Type B pancreatic cell (in vitro differentiated cells): ENCODE measurements around the gene KRT12. TPM values are rescaled to one million over a fixed set of nuclear protein-coding genes. Genes with fewer than 3 reads are reported as not detected.

Source experiments
- DNase-seq: peaks from one replicate; pipeline ENCODE4 v3.0.0; 2021; ENCODE audit warnings: mixed read lengths; ENCODE audit not compliant: unreplicated experiment; ENCODE audit errors: extremely low spot score
- H3K27ac Mint-ChIP-seq: 2 replicates; pipeline ENCODE4 v1.8.0; 2021; ENCODE audit warnings: mild to moderate bottlenecking, mixed read lengths
- H3K27me3 Mint-ChIP-seq: 2 replicates; pipeline ENCODE4 v1.8.0; 2021; ENCODE audit warnings: mixed read lengths
- H3K36me3 Mint-ChIP-seq: 2 replicates; pipeline ENCODE4 v1.8.0; 2021; ENCODE audit warnings: mixed read lengths
- H3K4me1 Mint-ChIP-seq: one replicate; pipeline ENCODE4 v1.8.0; 2021; ENCODE audit warnings: mixed read lengths; ENCODE audit not compliant: unreplicated experiment
- H3K4me3 Mint-ChIP-seq: 2 replicates; pipeline ENCODE4 v1.8.0; 2021; ENCODE audit warnings: mild to moderate bottlenecking, mixed read lengths
- H3K9me3 Mint-ChIP-seq: 2 replicates; pipeline ENCODE4 v1.8.0; 2021; ENCODE audit warnings: mixed read lengths
- CTCF ChIP-seq: fragments of 200-600 bp; sonication (generic); conservative IDR thresholded peaks from 2 replicates; pipeline ENCODE4 v1.5.0; 2021; ENCODE audit warnings: antibody characterized with exemption, mild to moderate bottlenecking
- total RNA-seq: library from RNA; stranded (reverse); gene quantifications from 2 replicates; pipeline ENCODE4 v1.2.1, GENCODE V29; 2021; ENCODE audit warnings: low replicate concordance

Gene KRT12
- total RNA-seq, 1 donor from 2014 or later, result not detected

- Mint-ChIP-seq H3K9me3 (peaks cover 4% of the 10 kb centered on the region), H3K27me3 (peaks cover 3% of the 10 kb centered on the region), H3K4me3 (no peak overlapping the region), H3K36me3 (peaks cover 4% of the 10 kb centered on the region), H3K4me1 (peaks cover 33% of the 10 kb centered on the region), H3K27ac (no peak overlapping the region)
- no peak for TF ChIP-seq CTCF
- no peak for DNase-seq
Observed at GRCh38 chr17:40905370-40905769, 38.3 kb upstream of the KRT12 start.

- Mint-ChIP-seq H3K9me3 (peaks cover 4% of the 10 kb centered on the region), H3K4me3 (peak overlapping the region; percentile 1), H3K27me3 (peaks cover 3% of the 10 kb centered on the region), H3K4me1 (peaks cover 18% of the 10 kb centered on the region), H3K27ac (peak overlapping the region; percentile 70), H3K36me3 (peaks cover 4% of the 10 kb centered on the region)
- DNase-seq, result no peak
- TF ChIP-seq CTCF, result no peak
Observed at GRCh38 chr17:40903129-40903847, 36.3 kb upstream of the KRT12 start.

- Mint-ChIP-seq H3K4me3 (no peak overlapping the region), H3K9me3 (peaks cover 4% of the 10 kb centered on the region), H3K36me3 (peaks cover 4% of the 10 kb centered on the region), H3K27ac (peak overlapping the region; percentile 70), H3K27me3 (peaks cover 3% of the 10 kb centered on the region), H3K4me1 (peaks cover 18% of the 10 kb centered on the region)
- no peak for TF ChIP-seq CTCF
- no peak for DNase-seq
Observed at GRCh38 chr17:40902498-40902897, 35.5 kb upstream of the KRT12 start.

DNA sequence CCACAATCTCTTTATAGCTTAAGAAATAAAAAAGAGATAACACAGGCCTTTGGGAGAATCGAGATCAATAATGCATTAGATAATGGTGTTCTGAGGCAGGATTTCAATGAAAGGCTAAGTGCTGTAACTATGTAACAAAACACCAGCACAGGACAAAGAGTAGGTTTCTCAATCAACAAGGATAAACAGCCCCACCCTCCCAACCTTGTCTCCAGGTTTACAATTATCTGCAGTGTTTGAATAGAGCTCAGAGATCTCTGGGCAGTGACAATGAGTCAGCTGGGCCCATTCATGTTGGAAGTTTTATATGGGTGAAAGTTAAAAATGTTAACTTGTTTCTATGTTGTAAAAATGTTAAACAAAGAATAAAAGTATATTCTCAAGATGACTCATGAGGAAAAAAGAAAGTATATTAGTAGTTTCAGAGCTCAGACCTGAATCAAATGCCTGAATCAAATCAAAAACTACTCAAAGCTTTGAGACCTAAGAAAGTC is 35.0 kb upstream of the KRT12 start:
- H3K27ac Mint-ChIP-seq, result peak overlapping the region; percentile 70
- peaks cover 7% of the 10 kb centered on the region for H3K9me3 Mint-ChIP-seq
- H3K4me1 Mint-ChIP-seq, result peaks cover 18% of the 10 kb centered on the region
- no peak for DNase-seq
- H3K27me3 Mint-ChIP-seq, result peaks cover 3% of the 10 kb centered on the region
- H3K4me3 Mint-ChIP-seq, result peak overlapping the region; percentile 29
- H3K36me3 Mint-ChIP-seq, result peaks cover 4% of the 10 kb centered on the region
- no peak for TF ChIP-seq CTCF

DNA sequence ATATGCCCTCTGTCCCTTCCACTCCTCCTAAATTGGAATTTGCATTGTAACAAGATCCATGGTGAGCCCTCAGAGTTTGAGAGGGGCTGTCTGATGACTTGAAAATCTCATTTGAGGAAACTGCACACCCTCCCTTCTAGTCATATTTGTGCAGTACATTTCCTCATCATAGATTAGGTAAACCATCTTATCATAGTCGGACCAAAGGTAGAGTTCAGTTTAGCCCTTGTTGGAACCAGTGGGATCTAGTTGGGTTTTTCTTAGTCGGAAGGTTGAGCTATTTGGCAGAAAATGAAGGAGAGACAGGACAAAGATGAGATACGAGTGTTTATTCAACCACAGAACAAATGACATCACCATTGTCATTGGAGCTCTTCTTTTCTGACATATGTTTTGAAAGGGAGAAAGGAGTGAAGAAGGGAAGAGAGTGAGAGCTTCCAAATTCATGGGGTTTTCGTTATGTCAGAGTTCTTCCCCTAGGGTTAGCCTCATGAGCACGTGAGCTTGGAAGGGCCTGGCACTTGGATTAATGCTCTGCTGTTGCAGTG is 33.9 kb upstream of the KRT12 start:
- H3K9me3 Mint-ChIP-seq, result peaks cover 9% of the 10 kb centered on the region
- TF ChIP-seq CTCF, result no peak
- H3K36me3 Mint-ChIP-seq, result peaks cover 4% of the 10 kb centered on the region
- H3K27me3 Mint-ChIP-seq, result peaks cover 3% of the 10 kb centered on the region
- DNase-seq, result no peak
- peak overlapping the region; percentile 70 for H3K27ac Mint-ChIP-seq
- no peak overlapping the region for H3K4me3 Mint-ChIP-seq
- peaks cover 18% of the 10 kb centered on the region for H3K4me1 Mint-ChIP-seq
